T-helper 2 cell (primary cell): ENCODE measurements around the gene B9D2.
"Not testable (repeated sequence)": the region's sequence is repeated elsewhere in the genome, so short reads cannot be mapped to it uniquely, and the experiment has no call there.

Experiments
- DNase-seq, 5 experiments: peaks; one replicate each; pipeline versions ENCODE4 v3.0.0 to v3.0.0-alpha.2; 2012 to 2022
- total RNA-seq, 2 donors: gene quantifications; one replicate each; lab custom pipeline; 2026; lab: John Stamatoyannopoulos, UW

The B9D2 gene
- total RNA-seq, result 30.3 to 37.4 reads per million in 2 donors

DNA sequence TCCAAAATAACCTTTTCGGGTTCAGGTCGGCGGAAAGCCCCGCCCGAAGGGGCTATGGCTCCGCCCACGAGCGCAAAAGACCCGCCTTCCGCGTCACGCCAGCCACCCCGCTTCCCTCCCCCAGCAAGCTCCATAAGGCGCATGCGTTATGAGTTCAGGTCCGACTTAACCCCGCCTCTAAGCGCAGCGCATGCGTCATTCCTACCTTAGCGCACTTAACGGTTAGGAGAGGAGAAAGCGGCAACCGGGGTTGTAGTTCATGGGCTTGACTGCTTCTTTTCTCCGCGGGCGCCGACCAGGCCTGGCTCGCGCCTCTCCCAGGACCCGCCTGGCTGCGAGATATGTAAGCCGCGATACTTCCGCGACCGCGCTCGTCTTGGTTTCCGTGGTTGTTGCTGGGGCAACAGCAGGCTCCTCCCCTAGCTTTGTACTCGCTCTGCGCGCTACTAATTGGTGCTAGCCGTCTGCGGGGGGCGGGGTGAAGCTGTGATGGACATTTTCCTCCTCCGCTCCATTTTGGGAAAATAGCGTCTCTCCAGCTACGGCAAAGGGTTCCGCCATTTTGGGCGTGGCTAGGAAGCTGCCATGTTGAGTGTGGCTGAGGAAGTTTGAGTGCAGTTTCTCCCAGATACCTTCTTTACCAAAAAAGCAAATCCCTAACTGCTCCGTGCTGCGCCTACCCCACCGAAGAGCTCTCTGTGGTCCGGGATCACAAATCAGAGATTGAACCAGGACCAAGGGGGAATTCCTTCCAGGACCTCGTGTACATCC is at the start of gene B9D2:
Gene B9D2 (minus strand): TSS at position 397 of the 771 bp plus-strand sequence. CDS start 630 bp downstream, outside the sequence.
- peak; percentile 91 to 99 (median 98) for DNase-seq

- no peak for DNase-seq
These were observed 49.0 kb upstream of the B9D2 start for GRCh38 chr19:41412953-41413352.

DNA sequence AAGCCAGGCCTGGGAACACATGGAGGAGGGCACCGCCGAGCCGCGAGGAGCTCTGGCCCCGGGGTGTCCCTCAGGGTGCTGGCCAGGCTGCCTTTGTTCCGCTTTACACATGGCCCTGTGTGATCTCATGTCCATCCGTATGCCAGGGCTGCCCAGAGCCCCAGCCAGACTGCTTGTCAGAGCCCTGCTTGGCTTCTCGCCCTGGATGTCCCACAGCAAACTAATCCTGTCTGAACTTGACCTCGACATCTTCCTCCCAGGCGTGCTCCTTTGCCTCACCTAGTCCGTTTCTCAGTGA is 48.0 kb upstream of the B9D2 start:
- no peak for DNase-seq

- no peak for DNase-seq
These were observed 47.4 kb upstream of the B9D2 start for GRCh38 chr19:41411100-41411967.

DNA sequence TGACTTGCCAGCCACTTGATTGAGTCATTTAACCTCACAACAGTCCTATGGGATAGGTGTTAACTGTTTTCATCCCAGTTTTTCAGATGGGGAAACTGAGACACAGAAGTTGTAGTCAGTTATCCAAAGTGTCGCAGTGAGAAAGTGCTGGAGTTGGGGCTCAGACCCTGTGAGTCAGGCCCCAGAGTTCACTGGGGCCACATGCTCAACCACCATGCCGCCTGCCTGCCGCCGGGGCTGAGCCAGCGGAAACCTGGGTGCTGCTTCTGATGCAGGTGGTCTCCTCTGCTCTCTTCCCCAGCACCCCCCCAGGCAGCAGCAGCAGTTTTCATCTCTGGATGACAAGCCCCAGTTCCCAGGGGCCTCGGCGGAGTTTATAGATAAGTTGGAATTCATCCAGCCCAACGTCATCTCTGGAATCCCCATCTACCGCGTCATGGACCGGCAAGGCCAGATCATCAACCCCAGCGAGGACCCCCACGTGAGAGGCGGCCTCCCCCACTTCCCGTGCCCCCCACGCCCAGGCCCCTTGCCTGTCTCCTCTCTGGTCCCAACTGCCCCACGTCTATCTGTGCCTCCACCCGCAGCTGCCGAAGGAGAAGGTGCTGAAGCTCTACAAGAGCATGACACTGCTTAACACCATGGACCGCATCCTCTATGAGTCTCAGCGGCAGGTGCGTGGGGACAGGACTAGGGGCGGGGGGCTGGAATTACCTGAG is 46.5 kb upstream of the B9D2 start:
- DNase-seq, result no peak

DNA sequence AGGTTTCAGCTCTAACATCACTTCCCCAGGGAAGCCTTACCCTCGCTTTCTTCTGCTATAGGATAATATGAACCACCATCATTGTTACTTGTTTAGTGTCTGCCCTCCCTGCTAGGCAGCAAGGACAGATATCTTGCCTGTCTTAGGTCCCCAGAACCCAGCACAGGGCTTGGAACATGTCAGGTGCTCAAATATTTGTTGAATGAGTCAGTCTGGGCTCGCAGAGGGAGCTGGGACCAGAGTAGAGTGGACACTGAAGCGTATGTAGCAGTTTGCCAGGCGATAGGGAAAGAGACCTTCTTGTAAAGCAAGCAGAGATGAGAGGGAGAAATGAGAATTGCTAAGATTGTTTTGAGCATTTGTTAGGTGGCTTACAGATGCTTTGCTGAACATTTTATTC is 45.3 kb upstream of the B9D2 start:
- DNase-seq, result no peak

- DNase-seq, result not testable (repeated sequence)
These were observed 44.9 kb upstream of the B9D2 start for GRCh38 chr19:41408846-41409245.

GRCh38 chr19:41408256-41408655 is 44.3 kb upstream of the B9D2 start:
- DNase-seq, result no peak

- no peak for DNase-seq
These were observed 43.3 kb upstream of the B9D2 start for GRCh38 chr19:41407271-41407670.

GRCh38 chr19:41405776-41406175 is 41.8 kb upstream of the B9D2 start:
- no peak for DNase-seq

- no peak for DNase-seq
These were observed 39.4 kb upstream of the B9D2 start for GRCh38 chr19:41403181-41403970.

DNA sequence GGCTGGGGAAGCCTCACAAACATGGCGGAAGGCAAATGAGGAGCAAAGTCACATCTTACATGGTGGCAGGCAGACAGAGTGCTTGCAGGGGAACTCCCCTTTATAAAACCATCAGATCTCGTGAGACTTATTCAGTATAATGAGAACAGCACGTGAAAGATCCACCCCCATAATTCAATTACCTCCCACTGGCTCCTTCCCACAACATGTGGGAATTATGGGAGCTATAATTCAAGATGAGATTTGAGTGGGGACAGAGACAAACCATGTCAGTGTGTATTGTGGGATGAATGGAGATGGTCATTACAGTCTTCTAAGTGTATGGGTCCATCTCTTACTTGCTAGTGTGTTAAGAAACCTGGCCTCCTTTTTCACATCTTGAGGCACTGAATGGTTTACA is 38.1 kb upstream of the B9D2 start:
- DNase-seq, result no peak

DNA sequence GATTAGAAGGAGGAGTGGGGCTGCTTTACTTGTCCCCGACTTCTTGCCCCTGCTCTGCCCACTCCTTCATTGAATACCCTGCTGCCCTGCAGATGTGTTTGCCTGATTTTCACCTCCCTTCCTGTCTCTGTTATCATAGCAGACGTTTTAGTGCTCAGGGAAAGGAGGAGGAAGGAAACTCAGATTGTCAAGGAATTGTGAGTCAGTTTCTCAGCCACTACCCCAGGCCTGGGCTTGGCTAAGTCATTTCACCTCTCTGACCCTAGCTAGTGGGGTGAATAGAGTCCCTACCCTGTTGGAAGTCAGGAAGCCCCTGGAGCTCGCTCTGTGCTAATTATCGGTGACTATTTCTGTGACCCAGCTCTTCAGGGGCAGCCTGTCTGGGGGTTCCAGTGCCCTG is 37.5 kb upstream of the B9D2 start:
- no peak for DNase-seq

DNA sequence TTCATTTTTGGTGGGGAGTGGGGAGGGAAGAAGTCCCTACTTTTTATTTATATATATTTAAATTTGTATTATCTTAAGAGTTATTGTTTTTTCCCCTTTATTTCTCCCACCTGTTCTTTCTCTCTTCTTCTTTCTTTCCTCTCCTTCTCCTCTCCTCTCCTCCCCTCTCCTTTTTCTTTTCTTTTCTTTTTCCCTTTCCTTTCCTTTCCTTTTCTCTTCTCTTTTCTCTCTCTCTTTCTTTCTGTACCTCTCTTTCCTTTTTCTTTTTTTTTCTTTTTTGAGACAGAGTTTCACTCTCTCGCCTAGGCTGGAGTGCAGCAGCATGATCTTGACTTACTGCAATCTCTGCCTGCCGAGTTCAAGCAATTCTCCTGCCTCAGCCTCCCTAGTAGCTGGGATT is 35.6 kb upstream of the B9D2 start:
- DNase-seq, result no peak

- DNase-seq, result no peak
These were observed 35.1 kb upstream of the B9D2 start for GRCh38 chr19:41399091-41399490.

GRCh38 chr19:41398598-41398997 is 34.6 kb upstream of the B9D2 start:
- no peak for DNase-seq

DNA sequence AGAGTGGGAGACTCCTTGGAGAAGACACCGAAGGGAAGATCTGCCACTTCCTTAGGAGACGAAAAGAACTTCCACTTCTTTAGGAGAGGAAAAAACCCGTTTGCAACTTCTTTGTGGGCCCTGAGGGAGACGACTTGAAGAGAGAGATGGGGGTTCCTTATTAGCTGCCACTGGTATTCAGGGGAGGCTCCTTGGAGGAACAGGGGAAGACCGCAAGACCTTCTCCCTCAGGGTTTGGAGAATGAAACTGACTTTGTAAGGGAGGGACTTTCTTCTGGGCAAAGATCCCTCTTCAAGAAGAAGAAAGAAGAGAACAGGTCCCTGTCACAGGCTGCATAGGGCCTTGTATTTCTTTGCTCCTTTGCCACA is 34.1 kb upstream of the B9D2 start:
- DNase-seq, result no peak

GRCh38 chr19:41397086-41398049 is 33.4 kb upstream of the B9D2 start, which contains the start of the genes BCKDHA and EXOSC5:
Gene BCKDHA (plus strand): TSS chr19:41397818. CDS start chr19:41397828, 10 bp downstream.
Gene EXOSC5 (minus strand): TSS chr19:41397359. CDS start chr19:41397328, 31 bp downstream.
- peak; percentile 98 to 100 (median 99) for DNase-seq

- DNase-seq, result no peak
These were observed 31.4 kb upstream of the B9D2 start for GRCh38 chr19:41395355-41395754.

DNA sequence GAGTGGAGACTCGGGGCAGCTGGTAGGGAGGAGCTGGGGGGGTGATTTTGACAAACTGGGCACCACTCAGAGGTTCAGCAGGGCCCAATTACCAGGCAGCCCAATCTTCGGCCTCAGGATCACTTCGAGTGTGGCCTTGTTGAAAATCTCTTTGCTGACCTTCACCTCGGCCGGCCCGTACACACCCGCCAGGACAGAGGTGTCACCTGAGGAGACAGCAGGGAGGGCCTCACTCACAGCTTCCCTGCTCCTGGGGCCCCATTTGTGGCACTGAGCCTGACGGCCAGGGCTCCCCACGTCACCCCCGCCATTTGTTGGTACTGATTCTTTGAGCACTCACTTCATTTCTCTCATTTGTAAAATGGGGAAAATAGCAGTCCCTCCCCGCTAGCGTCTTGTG is 28.8 kb upstream of the B9D2 start:
- DNase-seq, result no peak

DNA sequence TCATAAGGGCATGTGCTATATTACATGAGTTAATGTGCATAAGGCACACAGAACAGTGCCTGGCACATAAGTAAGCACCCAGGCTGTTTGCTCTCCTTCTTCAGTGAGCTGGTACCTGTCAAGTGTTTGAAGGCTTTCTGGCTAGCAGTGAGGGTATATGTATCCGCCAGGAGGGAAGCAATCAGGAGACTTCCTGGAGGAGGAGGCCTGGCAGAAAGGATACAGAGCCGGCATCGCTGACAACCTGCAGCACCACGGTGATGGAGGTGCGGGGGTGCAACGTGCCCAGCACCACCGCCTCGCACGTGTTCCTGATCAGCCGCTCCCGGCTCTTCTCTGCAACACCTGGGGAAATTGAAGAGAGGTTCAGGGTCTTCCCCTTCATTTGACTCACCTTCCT is 27.7 kb upstream of the B9D2 start:
- no peak for DNase-seq
